Calu3 (cell line): ENCODE data around the gene RNF212. TPM values are rescaled to one million over a fixed set of nuclear protein-coding genes. Genes with fewer than 3 reads are reported as not detected.

Experiments
- BruUV-seq: library from RNA; stranded (reverse); fragments of 400-500 nt; replicated peaks from 2 replicates; lab custom pipeline; 2021; lab: Mats Ljungman, UMichigan
- CTCF ChIA-PET: fragments of 300-600 bp; sonication (Branson Sonifier 250); formaldehyde crosslinking; loops from one replicate; lab custom pipeline; 2022; ENCODE audit warnings: antibody characterized with exemption; lab: Charles Lee
- DNase-seq: peaks from one replicate; pipeline ENCODE4 v3.0.0; 2022
- H3K27ac Mint-ChIP-seq: one replicate; pipeline ENCODE4 v1.8.0; 2022; ENCODE audit warnings: mixed read lengths; ENCODE audit not compliant: unreplicated experiment
- H3K27me3 Mint-ChIP-seq: one replicate; pipeline ENCODE4 v1.8.0; 2022; ENCODE audit warnings: mixed read lengths; ENCODE audit not compliant: unreplicated experiment
- H3K36me3 Mint-ChIP-seq: one replicate; pipeline ENCODE4 v1.8.0; 2022; ENCODE audit warnings: mild to moderate bottlenecking, moderate library complexity, mixed read lengths; ENCODE audit not compliant: insufficient read depth, unreplicated experiment
- H3K4me1 Mint-ChIP-seq: one replicate; pipeline ENCODE4 v1.8.0; 2022; ENCODE audit warnings: mild to moderate bottlenecking, low read depth, mixed read lengths; ENCODE audit not compliant: unreplicated experiment
- H3K4me3 Mint-ChIP-seq: one replicate; pipeline ENCODE4 v1.8.0; 2022; ENCODE audit warnings: mild to moderate bottlenecking, low read depth, moderate library complexity, mixed read lengths; ENCODE audit not compliant: unreplicated experiment
- H3K9me3 Mint-ChIP-seq: one replicate; pipeline ENCODE4 v1.8.0; 2022; ENCODE audit warnings: low read depth, mixed read lengths; ENCODE audit not compliant: unreplicated experiment
- intact Hi-C: fragments of 100-400 bp; cut with micrococcal nuclease; formaldehyde crosslinking; loops from one replicate; pipeline ENCODE4 v1.10.0; 2022; ENCODE audit not compliant: unreplicated experiment
- total RNA-seq: library from RNA; stranded (reverse); gene quantifications from 2 replicates; pipeline ENCODE4 v1.2.3, GENCODE V29; 2022
- TF ChIP-seq, protein P1 (sequence below): fragments of 200-600 bp; IDR thresholded peaks from one replicate; pipeline ENCODE4 v1.8.0; 2022; ENCODE audit warnings: antibody characterized with exemption; ENCODE audit not compliant: unreplicated experiment

The RNF212 gene
- total RNA-seq, 1 experiment from 2014 or later, result not detected

DNA sequence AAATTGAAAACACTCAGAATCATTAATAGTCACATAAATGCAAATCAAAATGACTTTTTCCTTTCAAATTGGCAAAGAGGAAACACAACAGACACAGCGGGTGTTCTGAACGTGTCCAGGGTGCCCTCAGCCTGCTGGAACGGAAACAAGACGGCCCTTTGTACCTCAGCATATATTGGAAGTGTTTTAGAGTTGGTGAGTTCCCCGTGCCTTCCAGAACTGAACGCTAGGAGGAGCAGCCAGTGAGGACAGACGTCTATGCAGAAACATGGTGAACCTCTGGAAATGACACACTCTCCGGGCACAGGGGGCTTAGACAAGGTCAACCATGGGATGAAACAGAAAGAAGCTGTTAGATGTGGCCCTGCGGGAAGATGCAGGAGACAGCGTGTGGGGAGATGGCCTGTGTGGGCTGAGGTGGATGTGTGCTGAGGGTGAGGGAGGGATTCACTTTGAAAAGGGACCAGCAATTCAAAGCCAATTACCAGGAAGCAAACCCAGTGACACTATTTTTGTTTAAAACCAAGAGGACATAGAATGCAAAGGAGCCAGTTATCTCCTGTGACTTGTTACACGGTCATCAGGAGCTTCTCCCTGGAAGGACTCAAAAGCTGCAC lies 40.4 kb downstream of the RNF212 start:
- Mint-ChIP-seq H3K27ac (no peak overlapping the region), H3K4me1 (peaks cover 7% of the 10 kb centered on the region), H3K27me3 (no peaks in the 10 kb centered on the region), H3K9me3 (no peaks in the 10 kb centered on the region), H3K36me3 (no peaks in the 10 kb centered on the region), H3K4me3 (no peak overlapping the region)
- TF ChIP-seq, protein P1, sequence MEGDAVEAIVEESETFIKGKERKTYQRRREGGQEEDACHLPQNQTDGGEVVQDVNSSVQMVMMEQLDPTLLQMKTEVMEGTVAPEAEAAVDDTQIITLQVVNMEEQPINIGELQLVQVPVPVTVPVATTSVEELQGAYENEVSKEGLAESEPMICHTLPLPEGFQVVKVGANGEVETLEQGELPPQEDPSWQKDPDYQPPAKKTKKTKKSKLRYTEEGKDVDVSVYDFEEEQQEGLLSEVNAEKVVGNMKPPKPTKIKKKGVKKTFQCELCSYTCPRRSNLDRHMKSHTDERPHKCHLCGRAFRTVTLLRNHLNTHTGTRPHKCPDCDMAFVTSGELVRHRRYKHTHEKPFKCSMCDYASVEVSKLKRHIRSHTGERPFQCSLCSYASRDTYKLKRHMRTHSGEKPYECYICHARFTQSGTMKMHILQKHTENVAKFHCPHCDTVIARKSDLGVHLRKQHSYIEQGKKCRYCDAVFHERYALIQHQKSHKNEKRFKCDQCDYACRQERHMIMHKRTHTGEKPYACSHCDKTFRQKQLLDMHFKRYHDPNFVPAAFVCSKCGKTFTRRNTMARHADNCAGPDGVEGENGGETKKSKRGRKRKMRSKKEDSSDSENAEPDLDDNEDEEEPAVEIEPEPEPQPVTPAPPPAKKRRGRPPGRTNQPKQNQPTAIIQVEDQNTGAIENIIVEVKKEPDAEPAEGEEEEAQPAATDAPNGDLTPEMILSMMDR, result no peak
- intact Hi-C loops, result no loop called here
- CTCF ChIA-PET, result no interaction called here
- DNase-seq, result peak; percentile 50
- BruUV-seq, result no TSS peak

- Mint-ChIP-seq H3K27me3 (peaks cover 21% of the 10 kb centered on the region), H3K9me3 (no peaks in the 10 kb centered on the region), H3K36me3 (no peaks in the 10 kb centered on the region), H3K4me3 (no peak overlapping the region), H3K27ac (no peak overlapping the region), H3K4me1 (peaks cover 4% of the 10 kb centered on the region)
- BruUV-seq, result no TSS peak
- TF ChIP-seq, protein P1, result no peak
- CTCF ChIA-PET, result no interaction called here
- DNase-seq, result no peak
- intact Hi-C loops, result no loop called here
Observed at GRCh38 chr4:1069394-1069793, 44.0 kb downstream of the RNF212 start.

GRCh38 chr4:1065732-1066131 lies 47.6 kb downstream of the RNF212 start:
- intact Hi-C loops, result no loop called here
- Mint-ChIP-seq H3K9me3 (no peaks in the 10 kb centered on the region), H3K36me3 (no peaks in the 10 kb centered on the region), H3K27ac (no peak overlapping the region), H3K4me3 (no peak overlapping the region), H3K4me1 (no peaks in the 10 kb centered on the region), H3K27me3 (peaks cover 52% of the 10 kb centered on the region)
- no peak for DNase-seq
- TF ChIP-seq, protein P1, result no peak
- CTCF ChIA-PET, result no interaction called here
- BruUV-seq, result no TSS peak

- TF ChIP-seq, protein P1, result no peak
- DNase-seq, result no peak
- intact Hi-C loops, result no loop called here
- H3K27me3 Mint-ChIP-seq, result peaks cover 52% of the 10 kb centered on the region
- H3K9me3 Mint-ChIP-seq, result no peaks in the 10 kb centered on the region
- no peaks in the 10 kb centered on the region for H3K4me1 Mint-ChIP-seq
- CTCF ChIA-PET, result no interaction called here
- H3K36me3 Mint-ChIP-seq, result no peaks in the 10 kb centered on the region
- no peak overlapping the region for H3K4me3 Mint-ChIP-seq
- no TSS peak for BruUV-seq
- no peak overlapping the region for H3K27ac Mint-ChIP-seq
Observed at GRCh38 chr4:1062419-1062818, 50.9 kb downstream of the RNF212 start.
